GM18505 (cell line): Measurements from ENCODE around the gene SRGAP2B.
"Not testable (repeated sequence)": the region's sequence is repeated elsewhere in the genome, so short reads cannot be mapped to it uniquely, and the experiment has no call there.

Experiments
- ATAC-seq: cut with Tn5 transposase; IDR thresholded peaks from one replicate; pipeline ENCODE4 v1.9.1; 2021; ENCODE audit not compliant: unreplicated experiment

The SRGAP2B gene

DNA sequence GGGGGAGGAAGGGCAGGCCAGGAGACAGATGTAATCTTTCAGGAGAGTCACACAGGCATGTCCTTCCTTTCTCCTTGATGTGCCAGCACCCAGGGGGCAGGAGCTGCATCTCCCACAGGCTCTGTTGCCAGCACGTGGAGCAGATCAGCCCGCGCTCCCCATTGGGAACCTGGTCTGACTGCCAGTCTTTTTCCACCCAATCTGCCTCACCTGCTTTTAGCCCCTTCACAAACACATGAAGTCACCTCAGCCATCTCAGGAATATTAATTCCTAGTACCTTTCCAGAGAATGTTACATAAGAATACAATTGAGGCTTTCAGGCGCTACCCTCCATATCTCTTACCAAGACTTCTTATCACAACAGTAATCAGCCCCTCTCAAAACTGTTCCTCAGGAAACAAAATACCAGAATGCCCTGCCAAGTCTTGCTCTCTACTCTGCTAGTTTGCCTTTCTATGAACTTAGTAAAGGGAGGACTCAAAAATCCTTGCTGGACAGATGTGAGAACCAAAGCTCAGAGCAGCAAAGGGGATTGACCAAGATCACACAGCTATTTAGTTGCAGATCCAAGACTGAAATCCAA lies 94.3 kb downstream of the SRGAP2B start:
- ATAC-seq = not testable (repeated sequence)

DNA sequence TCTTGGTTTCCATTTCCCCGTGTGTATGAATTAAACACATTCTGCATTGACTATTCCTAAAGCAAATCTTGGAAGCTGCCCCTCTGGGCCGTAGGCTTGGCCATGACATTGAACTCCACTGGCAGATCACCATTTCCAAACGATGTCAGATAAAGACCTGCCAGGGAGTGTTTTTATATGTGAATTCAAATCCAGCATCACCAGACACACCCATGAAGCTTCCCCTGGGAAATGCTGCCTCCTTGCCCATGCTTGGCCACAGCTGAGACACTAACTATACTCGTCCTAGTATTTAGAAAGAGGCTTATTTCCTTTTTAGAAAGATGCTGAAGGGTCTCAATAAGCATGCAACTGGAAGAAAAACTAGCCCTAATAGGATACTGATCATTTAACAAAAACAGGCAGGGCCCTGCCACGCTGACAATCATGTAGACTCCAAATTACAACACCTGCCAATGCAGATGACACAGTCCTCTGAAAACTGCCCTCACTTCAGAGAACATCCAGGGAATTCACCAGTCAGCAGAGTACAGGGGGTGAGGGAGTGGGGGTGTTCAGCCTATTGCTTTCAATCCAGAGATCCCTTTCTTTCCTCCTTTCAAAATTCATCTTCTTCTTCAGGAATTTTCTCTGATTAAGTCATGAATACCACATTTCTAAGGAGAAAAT lies 94.9 kb downstream of the SRGAP2B start:
- not testable (repeated sequence) for ATAC-seq

DNA sequence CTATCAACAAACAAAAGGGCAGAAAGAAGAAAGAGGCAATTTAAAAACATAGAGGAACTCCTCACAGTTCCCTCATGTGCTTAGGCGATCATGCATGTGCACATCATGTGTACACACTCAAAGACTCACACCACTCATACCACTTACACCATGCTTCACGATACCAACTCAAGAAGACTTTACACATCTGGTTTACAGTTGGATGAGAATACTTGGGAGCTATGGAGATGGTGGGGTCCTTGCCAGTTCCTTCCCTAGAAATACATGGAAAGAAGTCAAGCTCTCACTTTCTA lies 96.2 kb downstream of the SRGAP2B start:
- ATAC-seq = not testable (repeated sequence)

- not testable (repeated sequence) for ATAC-seq
These were observed 96.8 kb downstream of the SRGAP2B start for GRCh38 chr1:144998134-144998980.

- ATAC-seq = not testable (repeated sequence)
These were observed 99.2 kb downstream of the SRGAP2B start for GRCh38 chr1:144995833-144996410.

- not testable (repeated sequence) for ATAC-seq
These were observed 102.2 kb downstream of the SRGAP2B start for GRCh38 chr1:144992915-144993314.

- ATAC-seq = not testable (repeated sequence)
These were observed 104.5 kb downstream of the SRGAP2B start for GRCh38 chr1:144990611-144991010.

DNA sequence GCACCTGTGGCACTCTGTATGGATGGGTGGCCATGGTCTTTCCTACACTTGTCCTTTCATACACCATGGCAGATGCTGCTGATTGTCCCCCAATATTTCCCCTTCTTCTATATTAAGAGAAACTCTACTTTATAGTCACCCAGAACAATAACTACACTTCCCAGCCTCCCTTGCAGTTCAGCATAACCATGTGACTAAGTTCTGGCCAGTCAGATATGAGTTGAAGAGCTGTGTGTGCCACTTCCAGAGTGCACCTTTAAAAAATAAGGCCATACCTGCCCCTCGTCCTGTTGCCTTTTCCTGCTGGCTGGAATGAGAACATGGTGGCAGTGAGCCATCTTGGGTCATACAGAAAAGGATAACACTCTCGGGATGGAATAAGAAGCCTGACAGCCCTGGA lies 108.0 kb downstream of the SRGAP2B start:
- not testable (repeated sequence) for ATAC-seq

GRCh38 chr1:144986171-144986860 lies 108.8 kb downstream of the SRGAP2B start:
- ATAC-seq = not testable (repeated sequence)

- ATAC-seq = not testable (repeated sequence)
These were observed 109.5 kb downstream of the SRGAP2B start for GRCh38 chr1:144985550-144986170.

DNA sequence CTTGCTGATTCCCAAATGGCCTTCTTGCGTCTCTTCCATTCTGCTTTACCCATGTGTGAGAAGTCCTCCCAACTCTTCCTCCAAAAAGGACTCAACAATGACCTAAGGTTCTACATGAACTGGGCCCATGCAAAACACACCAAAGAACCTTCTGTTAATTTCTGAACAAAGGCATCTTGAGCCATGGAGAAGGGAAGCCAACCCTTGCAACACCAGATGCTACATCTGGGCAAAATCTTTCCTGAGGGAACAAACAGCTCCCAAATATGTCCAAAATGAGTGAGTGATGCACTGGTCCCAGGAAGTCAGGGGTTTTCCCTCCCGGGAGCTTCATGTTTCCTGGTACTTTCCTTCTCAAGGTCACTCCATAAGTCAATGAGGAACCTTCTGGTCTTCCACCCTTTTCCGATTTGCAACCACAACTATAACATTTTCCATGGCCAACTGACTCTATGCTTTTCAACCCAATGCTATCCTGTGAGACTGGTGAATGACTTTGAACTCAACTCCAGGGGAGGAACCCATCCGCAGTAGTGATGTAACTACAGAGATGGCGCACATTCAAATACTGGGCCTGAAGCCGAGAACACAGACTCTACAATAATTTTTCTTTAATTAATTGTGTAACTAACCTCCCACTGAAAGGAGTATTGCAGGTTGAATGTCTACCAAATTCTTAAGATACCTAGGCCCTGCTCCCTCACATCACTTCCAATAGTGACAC lies 112.2 kb downstream of the SRGAP2B start:
- ATAC-seq = not testable (repeated sequence)

- ATAC-seq = not testable (repeated sequence)
These were observed 114.0 kb downstream of the SRGAP2B start for GRCh38 chr1:144981157-144981556.

DNA sequence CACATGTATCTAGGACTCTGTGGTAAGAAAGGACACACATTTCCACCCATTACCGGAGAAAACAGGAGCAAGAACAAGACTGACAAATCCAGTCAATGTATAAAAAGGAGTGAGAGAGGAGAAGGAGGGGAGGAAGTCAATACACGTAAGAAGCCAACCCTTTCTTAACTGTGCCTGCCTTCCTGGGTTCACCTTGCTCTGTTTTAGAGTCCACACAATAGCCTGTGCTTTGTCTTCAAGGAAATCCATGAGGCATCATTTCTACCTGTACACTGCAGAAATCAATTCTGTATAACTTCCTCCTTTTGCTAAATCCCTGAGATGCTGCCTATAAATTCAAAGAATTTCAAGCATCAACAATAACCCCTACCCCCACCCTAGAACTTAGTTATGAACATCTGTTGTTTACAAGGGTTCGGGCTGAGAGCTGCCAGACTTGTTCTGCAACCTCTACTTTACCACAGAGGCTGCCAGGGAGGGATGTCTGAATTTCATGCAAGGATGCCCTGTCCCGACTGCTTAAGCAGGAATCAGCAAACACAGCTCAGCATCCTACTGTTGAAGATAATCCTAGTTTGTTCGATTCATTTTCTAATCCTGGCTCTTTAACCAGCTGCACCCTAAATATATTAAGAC lies 115.0 kb downstream of the SRGAP2B start:
- ATAC-seq = not testable (repeated sequence)

DNA sequence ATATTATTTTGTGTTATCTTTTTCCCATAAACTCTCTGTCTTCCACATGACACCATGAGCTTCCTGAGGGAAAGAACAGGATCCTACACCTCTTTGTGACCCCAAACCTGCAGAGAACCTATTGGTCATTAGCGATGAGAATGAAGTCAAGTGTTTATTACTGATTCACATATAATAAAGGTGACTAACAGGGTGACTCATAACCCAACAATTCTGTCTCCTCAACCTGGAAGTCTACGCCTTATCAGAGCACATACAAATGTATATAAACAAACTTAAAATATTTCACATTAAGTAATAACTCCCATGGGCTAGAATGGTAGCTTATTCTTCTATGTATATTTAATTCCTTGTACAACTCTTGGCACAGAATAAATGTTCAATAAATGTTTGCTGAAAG lies 117.3 kb downstream of the SRGAP2B start:
- not testable (repeated sequence) for ATAC-seq

GRCh38 chr1:144971936-144972335 lies 123.2 kb downstream of the SRGAP2B start:
- not testable (repeated sequence) for ATAC-seq

DNA sequence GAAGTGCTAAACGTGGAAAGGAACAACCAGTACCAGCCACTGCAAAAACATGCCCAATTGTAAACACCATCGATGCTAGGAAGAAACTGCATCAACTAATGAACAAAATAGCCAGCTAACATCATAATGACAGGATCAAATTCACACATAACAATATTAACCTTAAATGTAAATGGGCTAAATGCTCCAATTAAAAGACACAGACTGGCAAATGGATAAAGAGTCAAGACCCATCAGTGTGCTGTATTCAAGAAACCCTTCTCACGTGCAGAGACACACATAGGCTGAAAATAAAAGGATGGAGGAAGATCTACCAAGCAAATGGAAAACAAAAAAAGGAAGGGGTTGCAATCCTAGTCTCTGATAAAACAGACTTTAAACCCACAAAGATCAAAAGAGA lies 128.6 kb downstream of the SRGAP2B start:
- not testable (repeated sequence) for ATAC-seq

- not testable (repeated sequence) for ATAC-seq
These were observed 130.4 kb downstream of the SRGAP2B start for GRCh38 chr1:144964765-144965164.

GRCh38 chr1:144964186-144964585 lies 130.9 kb downstream of the SRGAP2B start:
- ATAC-seq = not testable (repeated sequence)

DNA sequence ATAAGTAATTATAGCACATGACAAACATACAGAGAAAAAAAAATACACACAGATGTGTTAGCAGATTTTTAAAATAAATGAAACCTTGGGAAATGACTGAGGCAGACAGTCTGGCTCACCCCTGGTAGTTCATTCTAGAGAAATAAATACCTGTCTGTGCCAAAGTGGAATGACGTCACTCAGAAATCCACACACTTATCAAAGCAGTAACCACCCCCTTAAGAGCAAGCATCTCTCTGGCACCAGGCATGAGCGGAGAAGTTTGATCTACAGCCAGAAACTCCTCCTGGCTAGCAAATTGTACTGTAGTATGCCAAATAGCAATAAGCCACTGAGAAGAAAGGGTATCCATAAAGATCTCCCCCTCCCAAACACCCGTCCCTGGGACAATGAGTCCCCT lies 131.6 kb downstream of the SRGAP2B start:
- not testable (repeated sequence) for ATAC-seq
